GM12873 (cell line): ENCODE measurements around the gene CLMN.

ENCODE experiments used
- CTCF ChIP-seq: IDR thresholded peaks from 2 replicates; pipeline ENCODE4 v1.5.1; 2012; ENCODE audit warnings: low read depth, mild to moderate bottlenecking, moderate library complexity, low read length, control low read depth; ENCODE audit not compliant: insufficient read depth; ENCODE audit errors: missing control alignments

Gene CLMN

GRCh38 chr14:95300697-95301526 is 18.8 kb downstream of the CLMN start:
- no peak for TF ChIP-seq CTCF

GRCh38 chr14:95300002-95300696 is 19.6 kb downstream of the CLMN start:
- TF ChIP-seq CTCF, result no peak

- no peak for TF ChIP-seq CTCF
Measured at GRCh38 chr14:95299271-95299670, 20.4 kb downstream of the CLMN start.

GRCh38 chr14:95297832-95298231 is 21.9 kb downstream of the CLMN start:
- no peak for TF ChIP-seq CTCF

GRCh38 chr14:95296966-95297365 is 22.7 kb downstream of the CLMN start:
- no peak for TF ChIP-seq CTCF

GRCh38 chr14:95295600-95296376 is 23.9 kb downstream of the CLMN start:
- TF ChIP-seq CTCF, result no peak
